ENCODE data around the gene HPCAL1. TPM values are rescaled to one million over a fixed set of nuclear protein-coding genes. Genes with fewer than 3 reads are reported as not detected.

HPCAL1 gene
- total and polyA plus RNA-seq, 2 of the 8 experiments (the other 6 are each of a cell fraction or from before 2014, with no cell fraction given): 5.8 to 8.6 TPM

GRCh38 chr2:10274376-10274775, 28.3 kb upstream of the HPCAL1 start:
- H3K18ac ChIP-seq (ENCODE audit: extremely low read depth, low read length): no peak overlapping the region
- no peak overlapping the region for H3K14ac ChIP-seq (ENCODE audit: insufficient read length)
- peaks cover 0 to 2% (median 0%) of the 10 kb centered on the region in 4 experiments; a peak in 2 of 7 replicates for H3K4me1 ChIP-seq (replicated peaks in 1 of 4; ENCODE audit: control insufficient read depth in 3 of 4, insufficient read depth in 4 of 4, low read length in 3 of 4)
- no peaks in the 10 kb centered on the region for H3K27me3 ChIP-seq (replicated peaks in 1 of 4; ENCODE audit: control insufficient read depth in 3 of 4, extremely low read depth in 1 of 4, insufficient read depth in 3 of 4, low read length in 3 of 4)
- H2BK15ac ChIP-seq (ENCODE audit: low read length): no peak overlapping the region
- no peaks in the 10 kb centered on the region for H3K79me2 ChIP-seq (ENCODE audit: control insufficient read depth in 1 of 2, insufficient read depth in 2 of 2, low read length in 2 of 2)
- 87% methylated on average over 14 of the region's 14 CpGs; no CpG with 5 or more reads in 1 of the 2 experiments for WGBS, 2 experiments (ENCODE audit: extremely low coverage in 1 of 2, insufficient coverage in 1 of 2, insufficient read length in 1 of 2, insufficient replicate concordance in 2 of 2, low coverage in 1 of 2, low lambda C conversion rate in 2 of 2, missing lambda C conversion rate in 1 of 2)
- no peak overlapping the region for H3K4me3 ChIP-seq (ENCODE audit: extremely low read depth in 1 of 4, insufficient read depth in 2 of 4, low read depth in 3 of 4, low read length in 4 of 4)
- H2BK12ac ChIP-seq (ENCODE audit: low read depth, low read length): no peak overlapping the region
- no peaks in the 10 kb centered on the region for H3K79me1 ChIP-seq (ENCODE audit: low read depth, low read length)
- CTCF ChIA-PET (ENCODE audit: partially characterized antibody): interaction anchor here (1.6 to 1.8 kb wide), 2 partner anchors 27 to 135 kb away, joined by 5 to 9 read pairs; no protein-coding TSS in a partner anchor
- H4K20me1 ChIP-seq (replicated peaks in 1 of 2; ENCODE audit: control insufficient read depth in 1 of 2, insufficient read depth in 2 of 2, low read length in 2 of 2): peaks cover 0 to 3% of the 10 kb centered on the region in 2 experiments
- H2AFZ ChIP-seq (ENCODE audit: low read length): no peak overlapping the region
- H2BK120ac ChIP-seq (replicated peaks; ENCODE audit: low read depth, low read length): no peak overlapping the region
- no peaks in the 10 kb centered on the region for H3K9me3 ChIP-seq (ENCODE audit: insufficient read depth in 2 of 2, low read depth in 1 of 2, low read length in 1 of 2)
- no peak overlapping the region for H2BK20ac ChIP-seq (ENCODE audit: low read length)
- H3K9ac ChIP-seq (replicated peaks in 1 of 4; ENCODE audit: extremely low read depth in 1 of 4, low read depth in 3 of 4, low read length in 3 of 4): no peak overlapping the region
- no peak overlapping the region for H4K8ac ChIP-seq (ENCODE audit: extremely low read depth, insufficient read depth, low read length)
- no peaks in the 10 kb centered on the region for H3K36me3 ChIP-seq (ENCODE audit: control insufficient read depth in 2 of 4, insufficient read depth in 4 of 4, low read length in 3 of 4)
- H4K91ac ChIP-seq (replicated peaks; ENCODE audit: insufficient read length, low read length): no peak overlapping the region
- no peak overlapping the region for H2AK5ac ChIP-seq (ENCODE audit: low read depth, low read length)
- H4K5ac ChIP-seq (ENCODE audit: insufficient read length, low read depth, low read length): no peak overlapping the region
- H3K27ac ChIP-seq (ENCODE audit: low read depth, low read length): no peak overlapping the region
- DNase-seq (ENCODE audit: low read depth in 1 of 2, low spot score in 2 of 2) (no peak), FAIRE-seq (no peak)
- no peak overlapping the region for H3K4ac ChIP-seq (replicated peaks; ENCODE audit: insufficient read length, low read depth, low read length)
- POLR2A ChIA-PET (ENCODE audit: partially characterized antibody): no interaction called here
- H3K4me2 ChIP-seq (ENCODE audit: insufficient read depth in 1 of 2, low read depth in 2 of 2, low read length in 2 of 2): no peak overlapping the region
- H3K56ac ChIP-seq (replicated peaks; ENCODE audit: insufficient read length, low read depth, low read length): no peak overlapping the region
- H3K23ac ChIP-seq (ENCODE audit: insufficient read length): no peak overlapping the region
- H2BK5ac ChIP-seq (ENCODE audit: low read depth, low read length): no peak overlapping the region
- H3K23me2 ChIP-seq (ENCODE audit: low read depth, low read length): 0 out of 2 replicates have a peak, but pooled peaks cover 3% of the 10 kb centered on the region
- no peak for TF ChIP-seq TAF1 (IDR thresholded peaks at IDR 0.05; ENCODE audit: low read depth, low read length)
- no peak for TF ChIP-seq KDM4A (IDR thresholded peaks at IDR 0.05; ENCODE audit: low read depth, low read length, severe bottlenecking)
- TF ChIP-seq CBX5 (IDR thresholded peaks at IDR 0.05; ENCODE audit: low read depth, low read length): no peak
- TF ChIP-seq TCF12 (IDR thresholded peaks at IDR 0.05; ENCODE audit: low read depth, low read length): no peak
- no peak for TF ChIP-seq GTF2F1 (IDR thresholded peaks at IDR 0.05; ENCODE audit: borderline replicate concordance, low read depth, low read length)
